Bronchial epithelial cell (primary cell): Measurements from ENCODE around the gene GPR68. TPM values are rescaled to one million over a fixed set of nuclear protein-coding genes. Genes with fewer than 3 reads are reported as not detected.
"Not testable (repeated sequence)": the region's sequence is repeated elsewhere in the genome, so short reads cannot be mapped to it uniquely, and the experiment has no call there.

Experiments
- DNase-seq: peaks from one replicate; pipeline ENCODE4 v3.0.0-alpha.2; 2010; ENCODE audit warnings: low read depth
- FAIRE-seq: peaks from 2 replicates; lab custom pipeline; 2011; peaks lifted over from hg19 to GRCh38; lab: Jason Lieb, UNC
- H3K27me3 ChIP-seq: 2 replicates; pipeline ENCODE4 v1.5.1; 2011; ENCODE audit warnings: low read length; ENCODE audit not compliant: control insufficient read depth, insufficient read depth
- H3K36me3 ChIP-seq: 2 replicates; pipeline ENCODE4 v1.5.1; 2011; ENCODE audit warnings: low read length; ENCODE audit not compliant: control insufficient read depth, insufficient read depth
- H3K4me3 ChIP-seq: 2 replicates; pipeline ENCODE4 v1.5.1; 2011; ENCODE audit warnings: mild to moderate bottlenecking, low read depth, low read length, control low read depth
- total RNA-seq: library from RNA; depleted of rRNA; stranded (reverse); fragments of >200 nt; gene quantifications from 2 replicates; pipeline ENCODE4 v1.2.1, GENCODE V29; 2014
- TF ChIP-seq, protein P1 (sequence below): IDR thresholded peaks from 2 replicates; pipeline ENCODE4 v1.5.1; 2011; ENCODE audit warnings: mild to moderate bottlenecking, moderate library complexity, low read length, control low read depth, inconsistent platforms; ENCODE audit not compliant: insufficient read depth, severe bottlenecking

GPR68 gene
- total RNA-seq, 1 donor from 2014 or later, result 1.8 TPM

DNA sequence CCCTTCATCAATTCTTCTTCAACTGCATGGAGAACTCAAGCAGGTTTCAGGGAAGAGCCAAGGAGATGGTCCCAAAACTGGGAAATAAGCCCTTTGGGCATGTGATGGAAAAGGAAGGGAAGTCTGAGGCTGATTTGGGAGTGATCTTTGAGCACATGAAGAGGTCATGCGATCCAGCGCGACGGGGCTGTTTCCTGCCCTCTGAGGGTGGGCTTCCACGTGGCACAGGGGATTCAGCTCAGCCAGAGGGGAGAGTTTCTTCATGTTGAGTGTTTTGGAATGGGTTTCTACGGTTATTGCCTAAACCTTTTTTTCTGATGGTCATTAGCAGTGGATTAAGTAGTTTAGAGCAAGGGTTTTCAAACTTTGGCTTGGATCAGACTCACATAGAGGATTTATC, 30.2 kb downstream of the GPR68 start:
- Histone ChIP-seq H3K36me3 (peaks cover 7% of the 10 kb centered on the region), H3K4me3 (no peak overlapping the region), H3K27me3 (no peaks in the 10 kb centered on the region)
- TF ChIP-seq, protein P1, sequence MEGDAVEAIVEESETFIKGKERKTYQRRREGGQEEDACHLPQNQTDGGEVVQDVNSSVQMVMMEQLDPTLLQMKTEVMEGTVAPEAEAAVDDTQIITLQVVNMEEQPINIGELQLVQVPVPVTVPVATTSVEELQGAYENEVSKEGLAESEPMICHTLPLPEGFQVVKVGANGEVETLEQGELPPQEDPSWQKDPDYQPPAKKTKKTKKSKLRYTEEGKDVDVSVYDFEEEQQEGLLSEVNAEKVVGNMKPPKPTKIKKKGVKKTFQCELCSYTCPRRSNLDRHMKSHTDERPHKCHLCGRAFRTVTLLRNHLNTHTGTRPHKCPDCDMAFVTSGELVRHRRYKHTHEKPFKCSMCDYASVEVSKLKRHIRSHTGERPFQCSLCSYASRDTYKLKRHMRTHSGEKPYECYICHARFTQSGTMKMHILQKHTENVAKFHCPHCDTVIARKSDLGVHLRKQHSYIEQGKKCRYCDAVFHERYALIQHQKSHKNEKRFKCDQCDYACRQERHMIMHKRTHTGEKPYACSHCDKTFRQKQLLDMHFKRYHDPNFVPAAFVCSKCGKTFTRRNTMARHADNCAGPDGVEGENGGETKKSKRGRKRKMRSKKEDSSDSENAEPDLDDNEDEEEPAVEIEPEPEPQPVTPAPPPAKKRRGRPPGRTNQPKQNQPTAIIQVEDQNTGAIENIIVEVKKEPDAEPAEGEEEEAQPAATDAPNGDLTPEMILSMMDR, result no peak
- no peak for FAIRE-seq
- DNase-seq, result no peak

DNA sequence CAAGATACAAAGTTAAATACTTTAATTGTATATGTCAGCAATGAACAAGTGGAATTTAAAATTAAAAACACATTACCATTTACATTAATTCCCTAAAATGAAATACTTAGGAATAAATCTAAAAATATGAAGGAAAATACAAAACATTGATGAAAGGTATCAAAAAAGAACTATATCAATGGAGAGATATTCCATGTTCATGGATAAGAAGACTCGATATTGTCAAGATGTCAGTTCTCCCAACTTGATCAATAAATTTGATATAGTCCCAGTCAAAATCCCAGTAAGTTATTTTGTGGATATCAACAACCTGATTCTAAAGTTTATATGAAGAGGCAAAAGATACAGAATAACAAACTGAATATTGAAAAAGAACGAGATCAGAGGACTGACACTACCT, 33.5 kb downstream of the GPR68 start:
- FAIRE-seq, result no peak
- Histone ChIP-seq H3K27me3 (no peaks in the 10 kb centered on the region), H3K36me3 (peaks cover 5% of the 10 kb centered on the region), H3K4me3 (no peak overlapping the region)
- DNase-seq, result no peak
- TF ChIP-seq, protein P1, result no peak

DNA sequence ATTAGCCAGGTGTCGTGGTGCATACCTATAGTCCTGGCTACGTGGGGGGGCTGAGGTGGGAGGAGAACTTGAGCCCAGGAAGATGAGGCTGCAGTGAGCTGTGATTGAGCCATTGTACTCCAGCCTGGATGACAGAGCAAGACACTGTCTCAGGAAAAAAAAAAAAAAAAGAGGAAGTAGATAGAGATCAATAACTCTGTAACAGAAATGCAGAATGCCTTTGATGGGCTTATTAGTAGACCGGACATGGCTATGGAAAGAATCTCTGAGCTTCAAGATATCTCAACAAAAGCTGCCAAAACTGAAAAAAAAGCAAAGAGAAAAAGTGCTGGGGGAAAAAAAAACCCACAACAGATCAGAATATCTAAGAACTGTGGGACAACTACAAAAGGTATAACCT, 37.5 kb downstream of the GPR68 start:
- FAIRE-seq (no peak), DNase-seq (no peak)
- Histone ChIP-seq H3K27me3 (no peaks in the 10 kb centered on the region), H3K36me3 (peaks cover 2% of the 10 kb centered on the region), H3K4me3 (no peak overlapping the region)
- TF ChIP-seq, protein P1, result no peak

DNA sequence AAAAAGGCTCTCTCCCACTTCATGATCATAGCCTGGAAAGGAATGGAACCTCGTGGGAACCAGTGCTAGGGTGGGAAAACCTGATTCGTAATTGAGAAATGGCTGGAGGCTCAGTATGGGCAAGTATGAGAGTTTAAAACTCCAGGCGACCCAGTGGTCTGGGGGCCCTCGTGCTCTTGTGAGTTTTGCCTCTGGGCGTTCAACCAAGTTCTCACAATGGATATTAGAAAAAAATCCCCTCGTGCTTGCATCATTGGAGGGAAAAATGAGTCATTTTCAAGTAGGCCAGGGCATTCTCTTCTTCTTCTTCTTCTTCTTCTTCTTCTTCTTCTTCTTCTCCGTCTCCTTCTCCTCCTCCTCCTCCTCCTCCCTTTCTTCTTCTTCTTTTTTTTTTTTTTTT, 39.0 kb downstream of the GPR68 start:
- no peak overlapping the region for H3K4me3 ChIP-seq
- no peaks in the 10 kb centered on the region for H3K27me3 ChIP-seq
- no peak for FAIRE-seq
- TF ChIP-seq, protein P1, result no peak
- DNase-seq, result no peak
- H3K36me3 ChIP-seq, result peaks cover 2% of the 10 kb centered on the region

DNA sequence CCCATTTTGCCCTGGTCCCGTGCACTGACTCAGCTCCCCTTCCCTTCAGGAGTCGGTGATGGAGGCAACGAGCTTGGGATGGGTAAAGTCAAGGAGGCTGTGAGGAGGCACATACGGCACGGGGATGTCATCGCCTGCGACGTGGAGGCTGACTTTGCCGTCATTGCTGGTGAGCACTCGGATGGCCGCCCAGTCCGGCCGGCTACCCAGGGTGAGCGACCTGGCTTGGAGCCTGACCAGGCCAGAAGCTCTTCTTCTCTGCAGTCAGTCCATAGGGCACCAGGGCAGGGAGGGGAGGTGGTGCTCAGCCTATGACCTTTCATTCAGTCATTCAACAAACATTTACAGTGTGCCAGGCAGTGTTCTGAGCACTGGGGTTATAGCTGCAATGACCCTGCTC, 39.8 kb downstream of the GPR68 start:
- DNase-seq (no peak), FAIRE-seq (no peak)
- H3K27me3 ChIP-seq, result no peaks in the 10 kb centered on the region
- no peak overlapping the region for H3K4me3 ChIP-seq
- peaks cover 2% of the 10 kb centered on the region for H3K36me3 ChIP-seq
- TF ChIP-seq, protein P1, result no peak

DNA sequence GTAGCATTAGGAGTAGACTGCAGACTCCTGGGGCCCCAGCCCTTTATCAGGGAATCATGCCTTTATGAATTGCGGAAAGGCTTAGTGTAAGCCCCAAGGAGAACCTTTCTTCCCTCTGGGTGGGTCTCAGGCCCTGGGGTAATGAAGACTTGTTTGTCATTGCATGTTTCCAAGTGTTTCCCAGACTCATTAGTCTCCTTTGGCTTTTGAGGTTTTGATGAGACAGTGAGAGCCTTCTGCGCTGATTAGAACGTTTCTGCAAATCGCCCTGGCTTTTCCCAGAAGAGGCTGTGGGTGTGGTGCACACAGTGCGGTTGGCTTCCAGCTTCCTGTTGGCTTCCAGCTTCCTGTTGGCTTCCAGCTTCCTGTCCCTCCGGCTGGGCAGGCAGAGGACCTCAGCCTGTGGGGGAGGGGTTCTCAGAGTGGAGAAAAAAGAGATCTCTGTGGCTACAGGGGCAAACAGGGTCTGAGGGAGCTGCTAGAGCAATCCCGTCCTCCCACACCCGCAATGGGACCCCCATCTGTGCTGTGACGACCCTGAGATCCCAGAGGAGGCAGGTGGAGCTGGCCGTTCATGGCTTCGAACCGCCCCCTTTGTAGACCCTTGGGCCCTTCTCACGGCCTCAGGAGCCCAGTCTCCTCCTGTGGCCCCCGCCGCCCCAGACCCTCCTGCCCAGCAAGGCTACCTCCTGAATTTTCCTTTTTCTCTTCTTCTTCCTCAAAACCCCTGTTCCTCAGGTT, 42.1 kb downstream of the GPR68 start:
- TF ChIP-seq, protein P1, result no peak
- no peak for FAIRE-seq
- Histone ChIP-seq H3K36me3 (peaks cover 4% of the 10 kb centered on the region), H3K4me3 (no peak overlapping the region), H3K27me3 (no peaks in the 10 kb centered on the region)
- DNase-seq, result no peak

DNA sequence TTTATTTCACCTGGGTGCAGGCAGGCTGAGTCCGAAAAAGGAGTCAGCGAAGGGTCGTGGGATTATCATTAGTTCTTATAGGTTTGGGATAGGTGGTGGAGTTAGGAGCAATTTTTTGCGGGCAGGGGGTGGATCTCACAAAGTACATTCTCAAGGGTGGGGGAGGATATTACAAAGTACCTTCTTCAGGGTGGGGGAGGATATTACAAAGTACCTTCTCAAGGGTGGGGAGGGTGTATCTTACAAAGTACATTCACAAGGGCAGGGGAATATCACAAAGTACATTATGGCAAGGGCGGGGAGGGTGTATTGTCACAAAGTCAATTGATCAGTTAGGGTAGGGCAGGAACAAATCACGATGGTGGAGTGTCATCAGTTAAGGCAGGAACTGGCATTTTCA, 43.7 kb downstream of the GPR68 start:
- not testable (repeated sequence) for FAIRE-seq, H3K36me3 ChIP-seq, H3K4me3 ChIP-seq, H3K27me3 ChIP-seq, DNase-seq
